Measurements from ENCODE around the gene RERE. TPM values are rescaled to one million over a fixed set of nuclear protein-coding genes. Genes with fewer than 3 reads are reported as not detected.

The RERE gene
- total RNA-seq, 1 donor from 2014 or later = 76.8 TPM

DNA sequence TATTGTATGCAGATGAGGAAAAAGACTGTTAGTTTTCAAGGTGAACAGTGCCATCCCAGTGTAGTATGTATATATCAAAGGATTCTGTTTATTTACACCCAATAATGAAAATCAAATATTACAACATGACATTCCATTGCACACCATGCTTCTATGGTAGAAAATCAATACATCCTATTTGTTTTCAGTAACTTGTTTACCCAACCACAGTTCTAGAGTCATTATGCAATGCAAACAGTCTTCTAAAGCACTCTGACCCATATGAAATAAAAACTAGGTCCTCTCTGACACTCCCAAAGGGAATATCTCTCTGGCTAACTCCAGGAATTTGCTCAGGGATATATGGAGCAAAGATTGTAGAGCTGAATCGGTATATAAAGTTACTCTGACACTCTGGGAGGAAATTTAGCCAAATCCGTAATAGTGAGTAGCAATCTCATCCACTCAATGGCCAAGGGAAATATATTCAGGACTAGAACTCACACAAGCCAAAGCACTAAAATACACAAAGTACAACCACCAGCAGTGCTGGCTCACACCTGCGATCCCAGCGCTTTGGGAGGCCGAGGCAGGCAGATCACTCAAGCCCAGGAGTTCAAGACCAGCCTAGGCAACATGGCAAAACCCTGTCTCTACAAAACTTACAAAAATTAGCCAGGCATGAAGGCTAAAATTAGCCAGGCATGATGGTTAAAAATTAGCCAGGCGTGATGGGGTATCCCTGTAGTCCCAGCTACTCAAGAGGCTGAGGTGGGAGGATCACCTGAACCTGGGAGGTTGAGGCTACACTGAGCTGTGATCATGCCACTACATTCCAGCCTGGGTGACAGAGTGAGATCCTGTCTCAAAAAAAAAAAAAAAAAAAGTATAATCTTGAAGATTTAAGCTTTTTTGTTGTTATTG is 75.2 kb downstream of the RERE start:
- TF ChIP-seq, protein P1, sequence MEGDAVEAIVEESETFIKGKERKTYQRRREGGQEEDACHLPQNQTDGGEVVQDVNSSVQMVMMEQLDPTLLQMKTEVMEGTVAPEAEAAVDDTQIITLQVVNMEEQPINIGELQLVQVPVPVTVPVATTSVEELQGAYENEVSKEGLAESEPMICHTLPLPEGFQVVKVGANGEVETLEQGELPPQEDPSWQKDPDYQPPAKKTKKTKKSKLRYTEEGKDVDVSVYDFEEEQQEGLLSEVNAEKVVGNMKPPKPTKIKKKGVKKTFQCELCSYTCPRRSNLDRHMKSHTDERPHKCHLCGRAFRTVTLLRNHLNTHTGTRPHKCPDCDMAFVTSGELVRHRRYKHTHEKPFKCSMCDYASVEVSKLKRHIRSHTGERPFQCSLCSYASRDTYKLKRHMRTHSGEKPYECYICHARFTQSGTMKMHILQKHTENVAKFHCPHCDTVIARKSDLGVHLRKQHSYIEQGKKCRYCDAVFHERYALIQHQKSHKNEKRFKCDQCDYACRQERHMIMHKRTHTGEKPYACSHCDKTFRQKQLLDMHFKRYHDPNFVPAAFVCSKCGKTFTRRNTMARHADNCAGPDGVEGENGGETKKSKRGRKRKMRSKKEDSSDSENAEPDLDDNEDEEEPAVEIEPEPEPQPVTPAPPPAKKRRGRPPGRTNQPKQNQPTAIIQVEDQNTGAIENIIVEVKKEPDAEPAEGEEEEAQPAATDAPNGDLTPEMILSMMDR (IDR thresholded peaks at IDR 0.05) = no peak
- no peaks in the 10 kb centered on the region for H3K27me3 Mint-ChIP-seq (ENCODE audit: unreplicated experiment)
- no peak overlapping the region for H3K27ac Mint-ChIP-seq (ENCODE audit: unreplicated experiment)
- peaks cover 6% of the 10 kb centered on the region for H3K36me3 Mint-ChIP-seq (ENCODE audit: unreplicated experiment)
- no peak for DNase-seq (ENCODE audit: extremely low spot score, unreplicated experiment)
- peaks cover 15% of the 10 kb centered on the region for H3K4me1 Mint-ChIP-seq (ENCODE audit: unreplicated experiment)
- no peak overlapping the region for H3K4me3 Mint-ChIP-seq (ENCODE audit: unreplicated experiment)
- H3K9me3 Mint-ChIP-seq (ENCODE audit: unreplicated experiment) = peaks cover 9% of the 10 kb centered on the region

DNA sequence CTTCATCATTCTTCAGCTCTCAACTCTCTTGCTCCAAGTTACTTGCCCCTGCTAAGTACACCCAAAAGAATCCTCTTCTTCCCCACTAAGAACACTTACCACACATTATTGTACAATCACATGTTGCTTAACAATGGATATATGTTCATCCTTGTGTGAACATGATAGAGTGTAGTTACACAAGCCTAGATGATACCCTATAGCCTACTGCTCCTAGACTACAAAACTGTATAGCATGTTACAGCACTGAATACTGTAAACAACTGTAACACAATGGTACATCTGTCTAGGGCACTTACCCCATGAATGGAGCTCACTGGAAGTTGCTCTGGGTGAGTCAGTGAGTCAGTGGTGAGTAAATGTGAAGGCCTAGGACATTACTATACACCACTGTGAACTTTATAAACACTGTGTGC is 77.4 kb downstream of the RERE start:
- Mint-ChIP-seq H3K4me1 (ENCODE audit: unreplicated experiment) (peaks cover 22% of the 10 kb centered on the region), H3K4me3 (ENCODE audit: unreplicated experiment) (no peak overlapping the region), H3K36me3 (ENCODE audit: unreplicated experiment) (peaks cover 6% of the 10 kb centered on the region), H3K27me3 (ENCODE audit: unreplicated experiment) (no peaks in the 10 kb centered on the region), H3K9me3 (ENCODE audit: unreplicated experiment) (peaks cover 9% of the 10 kb centered on the region), H3K27ac (ENCODE audit: unreplicated experiment) (no peak overlapping the region)
- no peak for DNase-seq (ENCODE audit: extremely low spot score, unreplicated experiment)
- TF ChIP-seq, protein P1 (IDR thresholded peaks at IDR 0.05) = no peak

DNA sequence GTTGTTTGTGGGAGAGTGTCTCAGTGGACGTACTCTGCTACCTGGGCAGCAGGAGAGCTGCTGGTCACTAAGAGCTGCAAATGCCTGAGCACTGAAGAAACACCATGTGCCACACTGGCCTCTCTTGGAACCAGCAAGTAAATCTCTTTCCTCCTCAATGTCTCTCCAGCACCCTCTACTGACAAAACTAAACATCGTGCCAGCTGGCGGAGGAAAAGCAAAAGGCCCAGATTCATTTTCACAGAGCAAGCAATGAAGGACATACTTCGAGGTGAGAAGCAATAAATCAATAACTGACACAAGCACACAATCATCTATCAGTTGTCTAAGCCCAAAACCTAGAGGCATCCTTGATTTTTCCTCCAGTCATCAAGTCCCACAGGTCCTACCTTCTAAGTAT is 78.1 kb downstream of the RERE start:
- TF ChIP-seq, protein P1 (IDR thresholded peaks at IDR 0.05) = no peak
- DNase-seq (ENCODE audit: extremely low spot score, unreplicated experiment) = no peak
- peaks cover 9% of the 10 kb centered on the region for H3K9me3 Mint-ChIP-seq (ENCODE audit: unreplicated experiment)
- H3K27ac Mint-ChIP-seq (ENCODE audit: unreplicated experiment) = no peak overlapping the region
- H3K4me1 Mint-ChIP-seq (ENCODE audit: unreplicated experiment) = peaks cover 22% of the 10 kb centered on the region
- H3K27me3 Mint-ChIP-seq (ENCODE audit: unreplicated experiment) = no peaks in the 10 kb centered on the region
- no peak overlapping the region for H3K4me3 Mint-ChIP-seq (ENCODE audit: unreplicated experiment)
- H3K36me3 Mint-ChIP-seq (ENCODE audit: unreplicated experiment) = peaks cover 6% of the 10 kb centered on the region

DNA sequence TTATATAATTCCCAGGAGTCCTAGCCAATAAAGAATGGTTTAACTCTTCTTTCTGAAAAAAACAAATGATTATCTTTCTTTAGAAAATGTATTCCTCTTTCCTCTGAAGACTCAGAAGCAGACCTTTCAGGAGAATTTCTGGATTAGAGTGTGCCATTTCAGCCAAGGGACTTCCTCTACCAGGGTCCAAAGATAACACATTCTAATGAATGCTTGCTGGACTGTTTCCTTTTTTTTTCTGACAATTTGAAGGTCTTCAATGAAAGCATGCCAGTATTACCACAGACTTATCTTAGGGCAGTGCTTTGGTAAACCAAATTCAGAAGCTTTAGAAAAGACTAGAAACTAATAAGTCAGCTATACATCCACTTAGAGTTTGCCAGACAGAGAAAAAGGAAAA is 80.5 kb downstream of the RERE start:
- Mint-ChIP-seq H3K27me3 (ENCODE audit: unreplicated experiment) (no peaks in the 10 kb centered on the region), H3K36me3 (ENCODE audit: unreplicated experiment) (peaks cover 10% of the 10 kb centered on the region), H3K27ac (ENCODE audit: unreplicated experiment) (no peak overlapping the region), H3K9me3 (ENCODE audit: unreplicated experiment) (peaks cover 14% of the 10 kb centered on the region), H3K4me3 (ENCODE audit: unreplicated experiment) (no peak overlapping the region), H3K4me1 (ENCODE audit: unreplicated experiment) (peaks cover 17% of the 10 kb centered on the region)
- TF ChIP-seq, protein P1 (IDR thresholded peaks at IDR 0.05) = no peak
- no peak for DNase-seq (ENCODE audit: extremely low spot score, unreplicated experiment)

DNA sequence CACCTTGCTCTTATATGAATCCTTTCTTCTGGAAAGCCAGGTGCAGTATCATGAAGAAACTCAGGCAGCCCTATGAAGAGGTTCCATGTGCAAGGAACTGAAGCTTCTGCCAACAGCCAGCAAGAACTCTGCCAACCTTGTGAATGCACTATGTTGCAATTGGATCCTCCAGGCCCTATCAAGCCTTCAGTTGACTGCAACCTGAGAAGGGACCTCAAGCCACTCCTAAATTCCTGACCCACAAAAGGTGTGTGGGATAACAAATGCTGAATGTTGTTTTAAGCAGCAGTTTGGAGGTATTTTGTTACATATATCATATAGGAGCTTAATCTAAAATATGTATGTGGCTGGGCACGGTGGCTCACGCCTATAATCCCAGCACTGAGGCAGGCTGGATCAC is 84.0 kb downstream of the RERE start:
- no peaks in the 10 kb centered on the region for H3K27me3 Mint-ChIP-seq (ENCODE audit: unreplicated experiment)
- H3K4me1 Mint-ChIP-seq (ENCODE audit: unreplicated experiment) = peaks cover 7% of the 10 kb centered on the region
- H3K9me3 Mint-ChIP-seq (ENCODE audit: unreplicated experiment) = peaks cover 14% of the 10 kb centered on the region
- H3K4me3 Mint-ChIP-seq (ENCODE audit: unreplicated experiment) = no peak overlapping the region
- DNase-seq (ENCODE audit: extremely low spot score, unreplicated experiment) = no peak
- no peak overlapping the region for H3K27ac Mint-ChIP-seq (ENCODE audit: unreplicated experiment)
- TF ChIP-seq, protein P1 (IDR thresholded peaks at IDR 0.05) = no peak
- peaks cover 10% of the 10 kb centered on the region for H3K36me3 Mint-ChIP-seq (ENCODE audit: unreplicated experiment)
